Stomach (tissue), 4 donors: ENCODE measurements around the gene AKAP6.

Experiments
- CTCF ChIP-seq, 7 experiments: fragments of 450-650 bp in 4 of 7; fragments of 200-600 bp in 3 of 7; sonication (generic) in 3 of 7; IDR thresholded peaks; one replicate each; pipeline ENCODE4 v1.5.1; 2016 to 2019; ENCODE audit warnings: antibody characterized with exemption in 7 of 7, control low read depth in 2 of 7, mild to moderate bottlenecking in 1 of 7
- EP300 ChIP-seq: sonication (generic); formaldehyde crosslinking; IDR thresholded peaks from one replicate; pipeline ENCODE4 v1.6.1; 2017; ENCODE audit warnings: antibody characterized with exemption
- POLR2A ChIP-seq, 4 donors: fragments of 450-650 bp; IDR thresholded peaks; one replicate each; pipeline ENCODE4 v1.6.1; 2016; ENCODE audit warnings: antibody characterized with exemption in 4 of 4, control low read depth in 2 of 4, mild to moderate bottlenecking in 1 of 4, moderate library complexity in 1 of 4

- TF ChIP-seq POLR2A (IDR thresholded peaks at IDR 0.05) (no peak), CTCF (IDR thresholded peaks at IDR 0.05) (no peak), EP300 (no peak)
Measured at GRCh38 chr14:32697114-32697513, 368.0 kb downstream of the AKAP6 start.
